HepG2 (cell line): ENCODE results near the gene YIF1B.

Experiments used
- CBFB ChIP-seq: sonication (generic); formaldehyde crosslinking; IDR thresholded peaks from 2 replicates; pipeline ENCODE4 v1.4.0; 2020; ENCODE audit warnings: missing genetic modification reagents
- FOXA3 ChIP-seq: IDR thresholded peaks from 2 replicates; pipeline ENCODE4 v1.6.1; 2016; ENCODE audit warnings: missing genetic modification reagents, missing compliant biosample characterization
- KDM1A ChIP-seq: IDR thresholded peaks from 2 replicates; pipeline ENCODE4 v1.6.1; 2016; ENCODE audit warnings: missing compliant biosample characterization
- MAZ ChIP-seq, 2 experiments: sonication (generic) in 1 of 2; formaldehyde crosslinking in 1 of 2; IDR thresholded peaks; 2 replicates each; pipeline versions ENCODE4 v1.5.0 to v1.6.1; 2012 to 2020; ENCODE audit warnings: low read depth in 2 of 2, mild to moderate bottlenecking in 2 of 2, borderline replicate concordance in 1 of 2, improper control_type of control experiment in 1 of 2, low read length in 1 of 2, missing genetic modification reagents in 1 of 2, moderate library complexity in 1 of 2
- POLR2A ChIP-seq, 2 experiments: IDR thresholded peaks; 2 replicates each; pipeline ENCODE4 v1.6.1; 2011; ENCODE audit warnings: low read depth in 2 of 2, low read length in 2 of 2, mild to moderate bottlenecking in 1 of 2, moderate library complexity in 1 of 2; ENCODE audit not compliant: insufficient read depth in 1 of 2
- SMARCC2 ChIP-seq: fragments of 450-650 bp; IDR thresholded peaks from 2 replicates; pipeline ENCODE4 v1.6.1; 2017; ENCODE audit warnings: antibody characterized with exemption, mild to moderate bottlenecking
- ZNF124 ChIP-seq: sonication (generic); formaldehyde crosslinking; IDR thresholded peaks from 2 replicates; pipeline ENCODE4 v1.4.0; 2020; ENCODE audit warnings: missing genetic modification reagents
- ZNF709 ChIP-seq: sonication (generic); formaldehyde crosslinking; IDR thresholded peaks from 2 replicates; pipeline ENCODE4 v1.5.0; 2020; ENCODE audit warnings: mild to moderate bottlenecking, missing genetic modification reagents
- TF ChIP-seq, protein P1 (sequence below): fragments of 450-650 bp; IDR thresholded peaks from 2 replicates; pipeline ENCODE4 v1.6.1; 2016

DNA sequence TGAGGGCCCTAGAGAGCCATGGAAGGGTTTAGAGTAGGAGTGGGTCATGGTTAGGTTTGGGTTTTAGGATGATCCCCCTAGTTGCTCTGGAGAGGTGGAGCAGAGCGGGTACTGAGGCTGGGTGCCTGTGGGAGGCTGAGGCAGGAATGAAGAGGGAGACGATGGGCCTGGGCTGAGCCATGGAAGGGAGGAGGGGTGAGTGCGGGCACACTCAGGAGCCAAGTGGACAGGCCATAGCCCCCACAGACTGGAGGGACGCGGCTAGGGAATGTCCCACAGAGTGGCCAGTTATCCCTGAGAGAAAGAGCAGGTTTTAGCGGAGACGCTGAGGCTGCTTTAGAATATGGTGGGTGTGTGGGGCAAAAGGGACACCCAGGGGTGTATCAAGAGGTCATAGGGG is 13.9 kb upstream of the YIF1B start:
- no peak for TF ChIP-seq KDM1A
- TF ChIP-seq MAZ (IDR thresholded peaks at IDR 0.05; ENCODE audit: borderline replicate concordance, low read depth, low read length) = no peak
- no peak for TF ChIP-seq MAZ (CRISPR knock-in tag; IDR thresholded peaks at IDR 0.05; ENCODE audit: low read depth)
- no peak for TF ChIP-seq FOXA3 (CRISPR knock-in tag)
- TF ChIP-seq, protein P1, sequence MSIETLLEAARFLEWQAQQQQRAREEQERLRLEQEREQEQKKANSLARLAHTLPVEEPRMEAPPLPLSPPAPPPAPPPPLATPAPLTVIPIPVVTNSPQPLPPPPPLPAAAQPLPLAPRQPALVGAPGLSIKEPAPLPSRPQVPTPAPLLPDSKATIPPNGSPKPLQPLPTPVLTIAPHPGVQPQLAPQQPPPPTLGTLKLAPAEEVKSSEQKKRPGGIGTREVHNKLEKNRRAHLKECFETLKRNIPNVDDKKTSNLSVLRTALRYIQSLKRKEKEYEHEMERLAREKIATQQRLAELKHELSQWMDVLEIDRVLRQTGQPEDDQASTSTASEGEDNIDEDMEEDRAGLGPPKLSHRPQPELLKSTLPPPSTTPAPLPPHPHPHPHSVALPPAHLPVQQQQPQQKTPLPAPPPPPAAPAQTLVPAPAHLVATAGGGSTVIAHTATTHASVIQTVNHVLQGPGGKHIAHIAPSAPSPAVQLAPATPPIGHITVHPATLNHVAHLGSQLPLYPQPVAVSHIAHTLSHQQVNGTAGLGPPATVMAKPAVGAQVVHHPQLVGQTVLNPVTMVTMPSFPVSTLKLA = no peak
- TF ChIP-seq ZNF709 (CRISPR knock-in tag) = no peak
- TF ChIP-seq ZNF124 = no peak
- TF ChIP-seq SMARCC2 = no peak
- no peak for TF ChIP-seq CBFB (CRISPR knock-in tag)
- TF ChIP-seq POLR2A (IDR thresholded peaks at IDR 0.05; ENCODE audit: insufficient read depth in 1 of 2, low read depth in 2 of 2, low read length in 2 of 2) = no peak
